Stimulated activated CD4-positive, alpha-beta T cell treated with anti-CD3 and anti-CD28 coated beads, Interleukin-15, amount 100 ng/mL, for 1 hour (primary cell): ENCODE results near the gene R3HCC1L.

Experiments
- DNase-seq, 2 donors: peaks; one replicate each; pipeline ENCODE4 v3.0.0-alpha.2; 2020; ENCODE audit warnings: low read depth in 1 of 2, low spot score in 1 of 2

R3HCC1L gene

DNA sequence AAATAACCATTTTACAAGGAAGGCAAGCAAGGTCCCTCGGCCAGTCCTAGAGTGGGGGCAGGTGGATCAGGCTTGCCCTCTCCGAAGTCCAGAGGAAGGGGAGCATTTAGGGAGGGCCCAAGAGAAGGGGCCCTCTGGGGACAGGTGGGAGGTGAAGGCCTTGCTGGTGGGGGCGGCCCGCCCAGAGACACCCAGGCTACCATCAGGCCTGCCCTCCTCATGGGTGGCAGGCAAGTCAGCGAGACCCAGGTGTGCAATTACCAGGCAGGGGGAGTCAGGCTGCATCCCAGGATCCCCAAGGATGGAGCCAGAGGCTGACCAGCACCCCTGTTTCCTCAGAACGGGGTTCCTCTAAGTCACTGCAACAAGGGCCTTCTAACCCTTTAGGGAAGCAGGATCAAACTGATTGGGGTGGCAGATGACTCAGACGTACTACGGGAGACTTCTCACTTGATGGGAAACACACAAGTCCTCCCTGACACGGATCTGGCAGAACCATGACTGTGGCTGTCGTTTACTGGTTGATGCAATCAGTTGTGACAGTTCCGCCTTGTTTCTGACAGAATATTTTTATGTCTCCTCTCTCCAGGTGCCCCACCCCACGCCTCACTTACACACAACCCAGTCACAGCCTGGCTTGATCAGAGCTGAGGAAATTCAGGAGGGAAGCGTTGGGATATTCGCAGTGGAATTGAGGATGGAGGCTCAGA, 125.3 kb downstream of the R3HCC1L start:
- DNase-seq: no peak

DNA sequence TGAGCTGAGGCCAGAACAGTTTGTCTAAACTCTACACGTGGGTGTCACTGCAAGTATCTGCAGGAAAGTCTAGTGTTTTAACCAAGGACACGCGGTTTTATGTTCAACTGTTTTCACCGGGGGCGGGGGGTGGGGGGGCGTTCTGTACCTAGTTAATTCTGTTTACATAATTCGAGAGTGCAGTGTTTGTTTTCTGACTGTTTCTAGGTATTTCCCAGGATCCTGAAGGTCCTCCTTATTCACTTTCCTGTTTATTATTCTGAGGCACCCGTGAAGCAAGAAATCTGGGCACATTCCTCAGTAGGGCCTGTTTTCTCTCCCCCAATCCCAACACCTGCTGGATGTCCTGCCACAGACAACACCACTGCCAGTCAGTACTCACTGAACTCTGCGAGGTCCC, 125.9 kb downstream of the R3HCC1L start:
- no peak for DNase-seq

DNA sequence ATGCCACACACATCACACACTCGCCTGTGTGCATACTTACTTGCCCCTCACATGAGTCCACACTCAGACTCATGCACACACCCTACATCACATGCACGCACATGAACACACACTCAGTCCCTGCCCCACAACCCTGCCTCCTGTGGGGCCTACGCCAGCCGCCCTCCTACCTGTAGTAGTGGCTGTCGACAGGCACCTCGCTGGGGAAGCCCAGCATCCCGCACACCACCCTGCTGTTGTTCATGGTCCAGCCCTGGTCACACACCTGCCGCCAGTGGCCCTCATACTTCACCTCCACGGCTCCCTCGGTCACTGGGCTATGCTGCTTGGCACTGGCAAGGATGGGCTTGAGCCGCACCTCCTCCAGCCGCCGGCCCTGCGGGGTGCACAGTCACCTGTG, 126.3 kb downstream of the R3HCC1L start:
- no peak for DNase-seq

DNA sequence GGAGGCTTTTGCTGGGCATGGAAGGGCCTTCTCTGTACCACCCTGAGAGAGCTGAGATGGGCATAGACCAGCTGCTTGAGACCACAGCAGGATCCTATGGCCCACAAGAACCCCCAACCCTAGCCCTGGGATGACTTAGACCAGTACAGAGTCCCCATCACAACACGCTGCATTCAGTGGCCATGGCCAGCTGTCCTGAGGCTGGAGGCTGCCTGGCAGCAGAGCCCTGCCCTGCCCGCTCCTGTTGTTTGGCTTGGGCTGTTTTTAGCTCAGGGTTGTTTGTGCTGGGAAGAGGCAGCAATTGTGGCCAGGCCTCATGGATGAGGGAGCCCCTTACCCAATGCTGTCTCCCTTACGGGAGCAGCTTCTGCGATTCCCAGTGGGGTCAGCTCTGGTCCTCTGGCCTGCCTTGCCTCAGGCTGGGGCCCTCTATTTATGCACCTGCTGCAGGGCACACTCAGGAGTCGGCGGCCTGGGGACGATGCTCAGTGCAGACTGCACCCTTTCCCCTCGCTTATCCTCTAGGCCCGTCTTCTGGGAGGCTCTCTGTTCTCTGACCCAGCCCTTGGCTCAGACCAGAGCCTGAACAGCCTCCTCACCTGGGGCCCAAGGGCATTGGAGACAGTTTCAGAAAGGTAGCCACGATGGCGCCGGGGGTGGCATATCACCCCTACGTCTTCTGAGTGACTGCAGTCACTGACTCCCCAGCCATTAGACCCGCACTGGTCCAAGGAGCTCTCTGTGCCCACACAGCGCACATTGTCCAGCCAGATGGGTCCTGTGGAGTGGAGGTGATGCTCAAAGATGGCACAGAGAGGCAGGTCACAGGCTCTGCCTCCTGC, 127.2 kb downstream of the R3HCC1L start:
- no peak for DNase-seq

DNA sequence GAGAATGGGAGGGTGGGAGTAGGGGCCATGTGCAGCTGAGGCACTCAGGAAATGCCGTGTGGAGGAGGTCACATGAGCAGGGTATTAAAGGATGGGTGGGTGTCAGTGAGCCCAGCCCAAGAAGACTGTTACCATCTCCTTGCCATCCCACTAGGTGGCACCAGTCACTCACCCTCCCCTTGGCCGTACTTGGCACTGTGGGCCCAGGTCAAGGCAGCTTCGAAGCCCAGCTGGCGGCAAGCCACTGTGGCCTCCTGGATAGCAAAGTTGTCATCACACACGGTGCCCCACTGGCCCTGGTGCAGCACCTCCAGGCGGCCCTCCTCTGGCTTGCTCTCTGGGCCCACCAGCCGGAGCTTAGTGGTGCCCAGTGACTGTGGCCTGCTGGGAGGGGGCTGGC, 128.1 kb downstream of the R3HCC1L start:
- no peak for DNase-seq

DNA sequence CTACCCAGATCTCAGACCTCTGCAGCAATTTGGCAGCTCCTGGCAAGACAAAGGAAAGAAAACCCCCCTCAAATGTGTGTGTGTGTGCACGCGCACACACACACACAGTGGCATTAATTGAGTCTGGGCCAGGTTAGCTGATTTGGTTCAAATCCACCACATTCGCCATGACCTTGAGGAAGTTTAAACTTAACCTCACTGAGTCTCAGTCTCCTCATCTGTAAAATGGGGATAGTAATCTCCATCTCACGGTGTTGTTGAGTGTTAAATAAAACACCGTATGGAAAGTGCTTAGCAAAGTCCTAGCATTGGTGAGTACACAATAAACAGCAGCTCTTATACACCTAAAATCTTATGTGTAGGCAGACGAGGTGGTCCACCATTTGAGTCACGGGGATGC, 128.6 kb downstream of the R3HCC1L start:
- no peak for DNase-seq

DNA sequence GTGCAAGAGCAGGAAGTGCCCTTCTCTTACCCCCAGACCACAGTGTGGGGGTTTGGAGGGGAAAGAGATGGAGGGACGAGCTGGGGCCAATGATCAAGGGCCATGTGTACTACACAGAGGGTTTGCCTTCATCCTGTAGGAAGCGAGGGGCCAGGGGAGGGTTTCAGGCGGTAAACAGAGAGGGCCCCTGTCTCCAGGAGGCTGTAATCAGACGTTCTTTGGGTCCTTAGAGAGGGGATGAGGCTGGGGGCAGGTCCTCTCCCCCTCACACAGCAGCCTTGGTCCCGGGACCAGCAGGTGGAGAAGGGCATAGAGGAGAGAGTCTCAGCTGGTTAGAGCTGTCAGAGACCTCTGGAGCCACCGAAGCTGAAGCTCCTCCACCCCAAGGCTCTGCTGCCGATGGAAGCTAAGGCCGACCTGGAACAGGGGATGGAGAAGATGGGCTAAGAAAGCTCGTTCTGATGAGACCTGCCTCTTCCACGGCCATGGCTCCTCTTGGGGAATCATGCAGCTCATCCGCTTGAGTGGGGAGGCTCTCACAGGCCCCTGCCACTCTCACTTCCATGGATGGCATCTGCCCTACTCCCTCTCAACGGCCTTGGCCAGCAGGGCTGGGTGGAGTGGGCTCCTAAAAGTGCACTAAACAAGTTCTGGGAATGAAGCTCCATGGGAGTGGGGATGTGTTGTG, 130.1 kb downstream of the R3HCC1L start:
- DNase-seq: no peak

DNA sequence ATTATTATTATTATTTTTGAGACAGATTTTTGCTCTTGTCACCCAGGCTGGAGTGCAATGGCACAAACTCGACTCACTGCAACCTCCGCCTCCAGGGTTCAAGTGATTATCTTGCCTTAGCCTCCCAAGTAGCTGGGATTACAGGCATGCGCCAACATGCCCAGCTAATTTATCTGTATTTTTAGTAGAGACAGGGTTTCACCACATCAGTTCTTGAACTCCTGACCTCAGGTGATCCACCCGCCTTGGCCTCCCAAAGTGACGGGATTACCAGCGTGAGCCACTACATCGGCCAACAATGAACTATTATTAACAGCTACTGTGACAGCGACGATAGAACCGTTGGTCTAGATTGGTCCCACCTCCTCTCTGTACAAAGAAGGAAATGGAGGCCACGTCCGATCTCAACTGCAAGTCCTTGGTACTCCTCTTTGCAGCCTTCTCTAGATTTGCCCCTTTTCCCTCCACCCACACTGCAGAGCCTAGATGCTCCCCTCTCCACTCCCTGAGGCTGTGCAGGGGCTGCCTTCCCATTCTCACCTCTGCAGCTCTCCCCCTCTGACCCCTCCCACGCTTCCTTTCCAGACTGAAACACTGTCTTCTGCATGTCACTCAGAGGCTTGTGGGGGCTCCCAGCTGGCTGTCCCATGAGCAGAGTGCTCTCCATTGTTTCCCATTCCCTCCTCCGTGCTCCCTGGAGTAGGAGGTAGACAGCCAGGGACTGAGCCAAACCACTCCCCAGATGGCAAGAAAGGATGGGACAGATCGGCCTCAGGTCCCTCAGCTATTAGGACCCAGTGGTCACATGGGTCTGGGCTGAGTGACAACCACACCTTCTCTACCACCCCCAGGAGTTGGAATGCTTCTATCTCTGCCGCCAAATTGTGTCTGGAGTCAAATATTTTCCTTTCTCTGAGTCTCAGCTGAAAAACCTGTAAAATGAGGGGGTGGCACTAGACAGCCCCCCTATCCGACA, 131.2 kb downstream of the R3HCC1L start:
- no peak for DNase-seq

DNA sequence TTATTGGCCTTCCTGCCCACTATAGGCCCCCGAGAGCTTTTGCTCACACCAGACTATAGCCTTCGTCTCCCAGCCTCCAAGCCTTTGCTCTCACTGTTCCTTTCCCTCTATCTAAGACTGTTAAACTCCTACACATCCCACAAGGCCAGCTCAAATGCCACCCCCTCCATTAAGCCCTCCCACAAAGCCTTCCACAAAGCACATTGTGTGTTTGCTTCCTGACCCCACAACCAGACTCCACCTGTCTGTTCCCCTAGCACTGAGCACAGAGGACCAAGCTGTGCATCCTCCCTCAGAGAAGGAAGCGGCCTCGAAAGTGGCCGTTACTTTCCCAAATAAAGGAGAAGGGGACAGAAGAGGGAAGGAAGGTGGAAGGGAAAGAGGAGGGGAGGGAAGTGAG, 132.2 kb downstream of the R3HCC1L start:
- DNase-seq: no peak

DNA sequence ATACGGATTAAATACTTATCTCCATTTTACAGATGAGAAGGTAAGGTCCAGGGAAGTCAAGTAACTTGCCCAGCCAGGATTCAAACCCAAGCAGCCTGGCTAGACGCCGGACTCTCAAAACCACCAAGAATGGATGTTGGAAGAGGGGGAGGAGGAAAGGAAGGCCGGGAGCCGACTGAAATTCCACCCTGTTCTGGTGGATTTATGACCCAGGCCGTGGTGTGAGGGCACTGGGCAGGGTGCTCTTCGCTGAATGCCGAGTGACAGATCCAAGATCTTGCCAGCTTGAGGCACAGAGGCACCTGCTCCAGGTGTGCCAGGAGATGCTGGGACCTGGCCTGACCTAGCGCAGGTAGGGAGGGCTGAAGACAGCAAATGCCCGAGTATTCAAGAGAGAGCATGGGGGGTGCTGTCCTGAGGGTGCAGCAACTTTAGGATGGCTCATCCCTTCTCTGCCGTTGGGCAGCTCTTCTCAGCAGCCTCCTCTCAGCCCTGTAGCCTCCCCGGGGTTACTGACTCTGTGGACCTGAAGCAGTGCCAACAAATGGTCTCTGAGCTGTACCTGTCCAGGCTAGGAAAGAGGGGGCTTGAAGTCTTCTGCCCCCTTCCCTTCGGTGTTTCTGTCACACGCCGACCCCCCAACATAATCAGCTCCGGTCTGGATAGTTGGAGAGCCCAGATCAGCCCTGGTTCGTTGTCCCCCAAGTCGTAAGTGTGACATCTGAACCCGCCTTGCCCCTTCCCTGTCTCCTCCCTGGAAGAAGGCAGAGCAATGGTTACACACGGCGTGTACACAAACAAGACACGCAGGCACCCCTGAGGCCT, 132.8 kb downstream of the R3HCC1L start:
- no peak for DNase-seq

DNA sequence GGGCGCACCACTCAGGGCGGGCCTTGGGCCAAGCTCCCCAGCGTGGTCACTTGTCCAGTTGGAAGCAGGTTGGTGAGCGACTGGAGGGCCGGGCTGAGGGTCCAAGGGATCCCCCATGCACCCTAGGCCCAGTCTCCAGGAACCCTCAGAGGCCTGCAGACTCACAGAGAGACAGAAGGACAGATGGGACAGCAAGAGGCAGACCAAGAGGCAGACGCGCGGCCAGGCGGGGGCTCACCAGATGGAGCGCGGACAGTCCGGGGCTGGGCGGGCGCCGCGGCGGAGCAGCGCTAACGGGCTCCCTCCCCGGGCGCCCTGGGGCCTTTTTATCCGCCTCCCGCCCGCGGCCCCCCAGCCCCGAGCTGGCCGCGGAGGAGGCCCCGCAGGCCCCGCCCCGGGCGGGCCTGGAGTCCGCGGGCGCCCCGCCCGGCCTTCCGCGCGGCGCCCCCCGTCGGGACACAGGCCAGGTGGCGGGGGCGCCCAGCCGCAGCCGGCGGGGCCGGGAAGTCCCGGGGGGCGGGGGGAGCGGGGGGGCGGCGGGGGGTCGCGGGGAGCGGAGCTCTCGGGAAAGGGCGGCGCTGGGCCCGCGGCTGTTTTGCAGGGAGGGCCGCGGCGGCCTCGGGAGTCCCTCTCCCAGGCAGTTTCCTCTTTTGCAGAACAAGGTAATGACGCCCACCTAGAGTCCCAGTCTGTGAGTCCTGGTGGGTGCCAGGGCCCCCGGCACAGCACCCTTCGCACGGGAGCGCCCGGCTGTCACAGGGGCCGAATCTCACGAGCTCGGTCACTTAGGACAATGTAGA, 133.6 kb downstream of the R3HCC1L start, which contains the start of gene LOXL4:
LOXL4 (minus strand) TSS at position 301 of the 800 bp plus-strand sequence. CDS start 5,175 bp downstream, outside the sequence.
- DNase-seq: no peak

DNA sequence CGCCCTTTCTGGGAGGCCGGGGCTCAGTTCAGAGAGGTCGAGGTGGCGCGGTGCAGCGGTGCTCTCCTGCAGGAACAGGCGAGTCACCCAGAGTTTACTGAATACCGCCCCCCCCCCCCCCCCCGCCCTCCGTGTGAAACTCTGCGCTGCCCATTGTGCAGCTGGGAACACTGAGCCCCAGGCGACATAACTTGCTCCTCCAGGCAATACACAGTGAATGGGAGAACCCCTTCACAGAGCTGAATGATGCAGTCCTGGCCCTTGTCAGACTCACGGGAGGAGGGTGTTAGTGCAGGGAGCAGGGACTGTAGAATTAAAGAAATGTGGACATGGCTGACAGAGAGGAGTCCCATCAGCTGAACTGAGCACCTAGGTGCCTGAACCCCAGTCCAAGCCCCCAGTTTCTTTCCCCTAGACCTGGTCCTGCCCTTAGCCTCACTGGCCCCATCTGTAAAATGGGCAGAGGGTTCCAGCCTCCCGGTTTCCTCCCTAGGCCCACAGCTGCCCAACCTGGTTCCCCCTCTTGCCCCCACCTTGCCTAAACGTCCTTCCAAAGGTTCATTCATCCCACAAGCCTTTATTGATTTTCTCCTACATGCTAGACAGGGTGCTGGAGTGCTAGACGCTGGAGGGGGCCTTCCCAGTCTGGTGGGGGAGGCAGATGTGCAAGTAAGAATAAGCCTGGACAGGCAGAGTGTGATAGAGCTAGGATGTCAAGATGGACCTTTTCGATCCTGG, 134.4 kb downstream of the R3HCC1L start:
- no peak for DNase-seq

DNA sequence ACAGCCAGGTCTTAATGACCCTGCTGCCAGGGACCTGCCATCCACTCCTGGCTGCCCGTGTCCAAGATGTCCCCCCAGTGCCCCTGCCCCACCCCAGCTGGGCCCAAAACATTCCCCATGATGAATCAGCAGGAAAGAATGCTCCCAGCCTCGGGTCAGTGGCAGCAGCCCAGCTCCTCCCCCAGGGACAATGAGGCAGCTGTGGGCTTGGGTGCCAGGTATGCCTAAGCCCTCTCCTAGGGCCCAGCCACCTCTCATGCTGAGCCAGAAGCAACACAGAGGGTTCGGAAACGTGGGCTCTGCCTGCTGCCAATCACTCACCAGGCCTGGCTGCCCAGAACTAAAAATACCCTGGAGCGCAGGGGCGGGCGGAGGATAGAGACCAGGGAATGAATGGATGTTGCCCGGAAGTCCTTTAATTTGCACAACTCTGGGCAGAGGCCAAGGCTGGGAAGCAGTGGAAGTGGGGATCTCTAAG, 135.0 kb downstream of the R3HCC1L start:
- no peak for DNase-seq

DNA sequence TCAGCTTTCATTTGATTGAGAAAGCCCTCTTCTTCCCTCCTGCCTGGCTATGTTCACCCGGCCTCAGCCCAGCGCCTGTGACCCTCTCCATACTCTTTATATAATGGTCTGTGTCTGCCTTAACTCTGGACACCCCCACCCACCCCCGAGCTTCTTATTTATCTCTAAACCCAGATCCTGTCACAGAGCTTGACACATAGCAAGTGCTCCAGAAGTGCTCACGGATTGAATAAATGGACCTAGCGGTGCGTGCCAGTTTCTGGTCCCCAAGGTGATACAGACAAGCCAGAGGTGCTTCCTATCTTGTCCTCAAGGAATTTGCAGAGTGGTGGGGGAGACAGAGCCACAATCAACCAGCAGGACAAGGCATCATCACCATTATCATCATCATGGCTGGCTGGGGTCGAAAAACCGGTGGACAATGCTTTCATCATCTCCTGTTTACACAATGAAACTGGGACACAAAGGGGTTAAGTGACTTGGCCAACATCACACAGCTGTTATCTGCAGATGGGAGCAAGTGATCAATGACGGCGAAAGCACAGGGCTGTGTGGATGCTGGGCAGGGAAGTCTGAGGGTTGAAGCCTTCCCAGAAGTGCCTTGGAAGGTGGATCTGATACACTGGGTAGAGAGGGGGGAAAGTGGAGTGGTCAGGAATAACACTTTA, 135.8 kb downstream of the R3HCC1L start:
- no peak for DNase-seq

DNA sequence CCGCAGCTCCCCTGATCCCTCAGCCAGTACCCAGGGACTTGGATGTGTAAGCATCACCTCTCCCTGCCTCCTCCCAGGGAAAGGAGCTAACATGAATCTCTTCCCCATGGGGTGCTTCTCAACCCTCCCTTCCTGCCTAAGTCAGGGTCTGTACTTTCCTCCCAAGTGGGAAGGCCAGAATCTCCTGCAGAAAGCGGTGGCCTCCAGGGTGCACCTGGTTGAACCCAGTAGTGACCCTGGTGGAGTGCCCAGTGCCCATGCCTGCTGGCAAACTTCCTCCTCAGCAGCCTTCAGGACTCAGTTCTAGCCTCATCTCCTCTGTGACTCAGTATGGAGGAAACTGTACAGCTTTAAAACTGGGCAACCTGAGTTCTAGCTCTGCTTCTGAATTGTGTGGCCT, 136.3 kb downstream of the R3HCC1L start:
- DNase-seq: no peak

DNA sequence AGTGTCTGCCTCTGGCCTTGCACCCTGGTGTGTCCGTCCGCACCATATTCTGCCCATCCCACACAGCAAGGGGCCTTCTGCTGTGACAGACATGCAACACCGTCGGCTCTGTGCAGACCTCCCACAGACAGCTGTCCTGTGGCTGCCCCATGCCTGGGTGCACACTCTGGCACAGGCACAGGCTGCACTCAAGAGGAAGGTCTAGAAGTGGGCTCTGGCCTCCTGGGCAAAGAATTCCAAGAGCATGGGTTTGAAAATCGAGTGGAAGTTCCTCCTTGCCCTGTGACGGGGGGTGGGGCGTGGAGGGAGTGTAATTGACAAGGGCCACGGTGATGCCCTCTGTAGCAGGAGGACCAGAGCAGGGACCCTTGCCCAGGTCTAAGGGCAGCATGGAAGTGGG, 137.8 kb downstream of the R3HCC1L start:
- no peak for DNase-seq

DNA sequence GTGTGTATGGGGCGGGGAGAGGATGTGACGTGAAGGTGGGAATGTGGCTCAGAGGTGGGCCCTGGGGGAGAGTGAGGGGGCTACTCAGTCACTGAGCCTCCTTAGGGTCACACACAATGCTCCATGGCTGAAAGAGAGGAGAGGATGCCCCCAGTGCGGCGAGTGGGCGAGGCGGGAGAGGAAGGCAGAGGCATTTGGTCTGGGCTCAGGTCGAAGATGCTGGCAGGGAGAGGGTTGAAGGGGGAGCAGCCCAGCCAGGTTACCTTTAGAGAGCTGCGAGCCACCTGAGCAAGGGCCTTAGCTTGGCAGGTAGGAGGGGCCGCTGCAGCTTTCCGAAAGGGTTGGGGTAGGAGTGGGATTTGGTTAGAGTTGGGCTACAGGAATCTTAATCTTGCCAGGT, 138.2 kb downstream of the R3HCC1L start:
- DNase-seq: no peak
